GM10248 (cell line): Measurements from ENCODE around the gene PDCL2.
"Not testable (repeated sequence)": the region's sequence is repeated elsewhere in the genome, so short reads cannot be mapped to it uniquely, and the experiment has no call there.

Experiments used
- CTCF ChIA-PET: fragments of 300-600 bp; sonication (Branson Sonifier 250); formaldehyde crosslinking; extraction: SDS; loops from one replicate; lab custom pipeline; 2021; ENCODE audit warnings: antibody characterized with exemption; lab: Yijun Ruan, JAX
- POLR2A ChIA-PET: fragments of 350-650 bp; sonication (Branson Sonifier 250); formaldehyde crosslinking; extraction: SDS; loops from one replicate; lab custom pipeline; 2020; ENCODE audit warnings: antibody characterized with exemption; lab: Yijun Ruan, JAX
- DNase-seq: peaks from one replicate; pipeline ENCODE4 v3.0.0; 2012; ENCODE audit errors: extremely low spot score
- TF ChIP-seq, protein P1 (sequence below): IDR thresholded peaks from 2 replicates; pipeline ENCODE4 v1.5.1; 2012; ENCODE audit warnings: mild to moderate bottlenecking, low read depth; ENCODE audit errors: extremely low read depth, missing control alignments, control extremely low read depth

The PDCL2 gene

DNA sequence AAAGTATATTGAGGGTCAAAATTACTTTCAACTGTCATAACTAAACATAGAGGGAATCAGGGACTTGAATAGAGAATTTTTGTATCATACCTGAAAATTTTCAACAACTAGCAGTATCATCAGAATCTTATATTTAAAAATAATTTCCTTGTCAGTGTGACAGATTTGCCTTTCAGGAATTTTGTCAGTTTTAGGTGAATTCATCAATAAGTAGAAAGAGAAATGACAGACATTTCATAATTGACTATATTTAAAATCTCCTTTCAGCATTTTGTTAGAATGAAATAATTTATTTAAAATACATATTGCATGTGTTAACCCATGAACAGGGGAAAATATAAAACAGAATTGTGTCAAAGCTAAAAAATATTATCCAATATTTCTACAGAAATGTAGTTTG is 8.6 kb upstream of the PDCL2 start:
- no peak for DNase-seq
- POLR2A ChIA-PET = no interaction called here
- CTCF ChIA-PET = no interaction called here
- TF ChIP-seq, protein P1, sequence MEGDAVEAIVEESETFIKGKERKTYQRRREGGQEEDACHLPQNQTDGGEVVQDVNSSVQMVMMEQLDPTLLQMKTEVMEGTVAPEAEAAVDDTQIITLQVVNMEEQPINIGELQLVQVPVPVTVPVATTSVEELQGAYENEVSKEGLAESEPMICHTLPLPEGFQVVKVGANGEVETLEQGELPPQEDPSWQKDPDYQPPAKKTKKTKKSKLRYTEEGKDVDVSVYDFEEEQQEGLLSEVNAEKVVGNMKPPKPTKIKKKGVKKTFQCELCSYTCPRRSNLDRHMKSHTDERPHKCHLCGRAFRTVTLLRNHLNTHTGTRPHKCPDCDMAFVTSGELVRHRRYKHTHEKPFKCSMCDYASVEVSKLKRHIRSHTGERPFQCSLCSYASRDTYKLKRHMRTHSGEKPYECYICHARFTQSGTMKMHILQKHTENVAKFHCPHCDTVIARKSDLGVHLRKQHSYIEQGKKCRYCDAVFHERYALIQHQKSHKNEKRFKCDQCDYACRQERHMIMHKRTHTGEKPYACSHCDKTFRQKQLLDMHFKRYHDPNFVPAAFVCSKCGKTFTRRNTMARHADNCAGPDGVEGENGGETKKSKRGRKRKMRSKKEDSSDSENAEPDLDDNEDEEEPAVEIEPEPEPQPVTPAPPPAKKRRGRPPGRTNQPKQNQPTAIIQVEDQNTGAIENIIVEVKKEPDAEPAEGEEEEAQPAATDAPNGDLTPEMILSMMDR = no peak

DNA sequence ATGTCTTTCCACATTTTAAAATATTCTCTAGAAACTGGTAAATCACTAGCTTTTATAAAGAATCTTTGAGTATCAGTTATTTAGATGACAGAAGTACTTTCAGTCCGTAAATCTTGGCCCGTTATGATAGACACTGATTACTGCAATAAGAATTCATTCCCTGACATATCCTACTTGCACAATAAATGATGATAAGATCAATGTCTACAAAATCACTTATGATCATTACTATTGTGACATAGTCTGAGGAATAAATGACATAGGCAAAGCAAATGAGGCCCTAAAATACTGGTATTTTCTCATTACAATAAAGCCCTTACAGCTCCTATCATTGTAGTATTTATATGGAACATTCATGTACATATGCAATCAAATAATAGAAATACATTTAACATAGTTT is 6.6 kb upstream of the PDCL2 start:
- ChIA-PET POLR2A (no interaction called here), CTCF (interaction anchor here (1.2 to 1.6 kb wide), 2 partner anchors 11 to 17 kb away, joined by 3 to 4 read pairs; no protein-coding TSS in a partner anchor)
- DNase-seq = no peak
- TF ChIP-seq, protein P1 = no peak

DNA sequence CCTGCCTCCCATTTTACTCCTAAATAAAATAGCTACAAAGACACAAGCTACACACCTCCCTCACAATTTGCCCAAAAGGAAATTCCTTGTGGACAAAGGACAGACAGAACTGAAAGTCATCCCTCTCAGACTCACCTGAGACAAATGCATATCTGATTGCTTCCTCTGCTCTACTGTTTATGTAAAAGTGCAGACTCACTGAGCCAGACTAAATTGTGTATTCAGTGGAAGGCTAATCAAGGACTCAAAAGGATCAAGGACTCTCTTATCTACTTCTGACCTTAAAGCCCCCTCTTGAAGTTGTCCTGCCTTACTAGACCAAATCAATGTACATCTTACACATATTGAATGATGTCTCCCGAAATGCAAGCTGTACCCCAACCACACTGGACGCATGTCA is 3.9 kb downstream of the PDCL2 start:
- TF ChIP-seq, protein P1 = no peak
- no peak for DNase-seq
- CTCF ChIA-PET = no interaction called here
- POLR2A ChIA-PET = no interaction called here

DNA sequence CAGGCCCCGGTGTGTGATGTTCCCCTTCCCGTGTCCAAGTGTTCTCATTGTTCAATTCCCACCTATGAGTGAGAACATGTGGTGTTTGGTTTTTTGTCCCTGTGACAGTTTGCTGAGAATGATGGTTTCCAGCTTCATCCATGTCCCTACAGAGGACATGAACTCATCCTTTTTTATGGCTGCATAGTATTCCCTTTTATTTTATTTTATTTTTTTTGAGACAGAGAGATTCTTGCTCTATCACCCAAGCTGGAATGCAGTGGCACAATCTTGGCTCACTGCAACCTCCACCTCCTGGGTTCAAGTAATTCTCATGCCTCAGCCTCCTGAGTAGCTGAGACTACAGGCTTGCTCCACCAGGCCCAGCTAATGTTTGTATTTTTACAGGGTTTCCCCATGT is 9.3 kb downstream of the PDCL2 start:
- DNase-seq, CTCF ChIA-PET, POLR2A ChIA-PET: not testable (repeated sequence)

DNA sequence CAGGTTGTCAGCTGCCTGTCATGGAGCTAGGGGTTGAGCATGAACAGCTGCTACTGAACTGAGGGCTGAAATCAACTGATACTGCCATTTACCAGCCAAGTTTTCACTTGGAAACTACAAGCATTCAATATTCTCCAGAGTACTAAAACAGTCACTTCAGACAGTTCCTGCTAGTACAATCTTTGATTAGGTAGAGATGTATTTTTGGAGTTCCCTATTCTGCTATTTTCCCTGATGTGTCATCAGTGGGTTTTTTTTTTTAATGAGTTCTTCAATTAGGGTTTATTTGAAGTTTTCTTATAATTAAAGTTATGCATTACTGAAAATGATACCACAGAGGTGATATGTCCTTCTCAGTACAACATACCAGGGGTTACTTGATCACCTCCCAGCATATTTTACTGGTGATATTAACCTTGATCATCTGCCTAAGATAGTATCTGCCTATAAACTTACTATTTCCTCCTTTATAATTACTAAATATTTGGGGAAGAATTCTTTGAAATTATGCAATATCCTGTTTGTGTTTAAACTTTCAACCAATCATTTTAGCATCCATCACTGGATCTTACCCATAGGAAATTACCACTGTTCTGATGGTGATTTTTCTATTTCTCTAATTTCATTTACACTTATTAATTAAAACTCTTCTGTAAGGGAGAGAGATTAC is 13.6 kb downstream of the PDCL2 start:
- CTCF ChIA-PET = no interaction called here
- no peak for DNase-seq
- TF ChIP-seq, protein P1 = no peak
- POLR2A ChIA-PET = no interaction called here

DNA sequence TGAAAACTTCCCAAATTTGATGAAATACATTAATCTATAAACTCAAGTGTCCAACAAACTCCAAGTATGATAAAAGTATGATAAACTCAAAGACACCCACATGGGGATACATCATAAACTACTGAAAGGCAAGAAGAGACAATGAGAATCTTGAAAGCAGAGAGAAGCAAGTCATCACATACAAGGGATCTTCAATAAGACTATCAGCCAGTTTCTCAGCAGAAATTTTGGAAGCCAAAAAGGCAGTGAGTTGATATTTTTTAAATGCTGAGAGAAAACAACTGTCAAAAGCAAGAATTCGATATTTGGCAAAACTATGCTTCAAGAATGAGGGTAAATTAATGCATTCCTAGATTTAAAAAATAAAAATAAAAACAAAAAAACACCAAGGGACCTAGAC is 16.5 kb downstream of the PDCL2 start:
- POLR2A ChIA-PET = no interaction called here
- no peak for DNase-seq
- CTCF ChIA-PET = no interaction called here
- TF ChIP-seq, protein P1 = no peak

DNA sequence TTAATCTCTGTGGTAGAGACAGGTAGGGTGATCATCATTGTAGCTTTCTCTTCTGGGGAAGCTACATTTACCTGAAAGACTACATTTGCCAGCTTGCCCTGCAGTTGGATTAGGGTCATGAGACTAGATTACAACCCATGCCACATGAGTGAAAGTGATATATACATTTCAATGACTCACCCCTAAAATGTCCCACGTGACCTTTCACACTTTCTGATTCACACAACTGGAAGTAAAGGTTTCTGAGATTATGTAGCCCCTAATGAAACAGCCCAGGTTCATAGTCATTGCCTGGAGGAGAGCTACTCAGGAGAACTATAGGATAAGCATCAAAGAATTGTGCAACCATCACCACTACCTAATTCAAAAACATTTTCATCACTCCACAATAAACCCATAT is 17.8 kb downstream of the PDCL2 start:
- DNase-seq = no peak
- ChIA-PET POLR2A (no interaction called here), CTCF (no interaction called here)
- TF ChIP-seq, protein P1 = no peak
